Prostate gland (tissue), 2 donors: ENCODE results near the gene ADRA2B.

Experiments
- CTCF ChIP-seq, 4 experiments: fragments of 200-600 bp in 2 of 4; fragments of 450-650 bp in 2 of 4; sonication (generic) in 2 of 4; IDR thresholded peaks; 1 replicate in 3 of 4; 2 replicates in 1 of 4; pipeline ENCODE4 v1.5.1; 2016 to 2019; ENCODE audit warnings: antibody characterized with exemption in 4 of 4, mild to moderate bottlenecking in 2 of 4, moderate library complexity in 2 of 4
- POLR2A ChIP-seq: fragments of 450-650 bp; IDR thresholded peaks from one replicate; pipeline ENCODE4 v1.6.1; 2016; ENCODE audit warnings: antibody characterized with exemption, mild to moderate bottlenecking

GRCh38 chr2:96138179-96139145 lies 22.1 kb upstream of the ADRA2B start, which contains the start of gene ASTL:
- TF ChIP-seq CTCF (IDR thresholded peaks at IDR 0.05) (peak in 3 of 4 experiments; percentile 50 to 78 (median 60)), POLR2A (no peak)
